HepG2 (cell line): ENCODE measurements around the gene DSEL. TPM values are rescaled to one million over a fixed set of nuclear protein-coding genes. Genes with fewer than 3 reads are reported as not detected.

Source experiments
- ATAC-seq: fragments of 200-7000 bp; cut with Tn5 transposase; 3 replicates; pipeline ENCODE4 v1.9.1; 2020; ENCODE audit warnings: mild to moderate bottlenecking, moderate library complexity
- BruUV-seq: library from RNA; stranded (reverse); fragments of 400-500 nt; replicated peaks from 2 replicates; lab custom pipeline; 2021; lab: Mats Ljungman, UMichigan
- CTCF ChIA-PET: fragments of 300-600 bp; formaldehyde crosslinking; extraction: SDS; loops from one replicate; lab custom pipeline; 2021; ENCODE audit warnings: low total read pairs, inconsistent platforms, low intra/inter-chr PET ratio; lab: Yijun Ruan, JAX
- POLR2A ChIA-PET: fragments of 350-600 bp; sonication (Branson Sonifier 250); formaldehyde crosslinking; loops from one replicate; lab custom pipeline; 2020; ENCODE audit warnings: antibody characterized with exemption, inconsistent platforms; lab: Yijun Ruan, JAX
- DNase-seq: peaks from one replicate; pipeline ENCODE4 v3.0.0-alpha.2; 2015; ENCODE audit warnings: low spot score
- FAIRE-seq: peaks from 3 replicates; lab custom pipeline; 2011; peaks lifted over from hg19 to GRCh38; lab: Jason Lieb, UNC
- H2AFZ ChIP-seq: one replicate; pipeline ENCODE4 v1.6.1; 2011; ENCODE audit warnings: low read length, inconsistent platforms
- H3K27ac ChIP-seq: fragments of 300-600 bp; 3 replicates; pipeline ENCODE4 v1.8.0; 2011; ENCODE audit warnings: mixed run types, mild to moderate bottlenecking, mixed read lengths, low read length, inconsistent platforms; ENCODE audit not compliant: insufficient read depth; ENCODE audit errors: extremely low read length
- H3K27me3 ChIP-seq, 2 experiments: fragments of 200-600 bp in 1 of 2; 2 replicates in 1 of 2; 3 replicates in 1 of 2; pipeline versions ENCODE4 v1.6.0 to v1.8.0; 2011; ENCODE audit warnings: low read length in 2 of 2, mild to moderate bottlenecking in 2 of 2, moderate library complexity in 2 of 2, inconsistent platforms in 1 of 2; ENCODE audit not compliant: insufficient read depth in 2 of 2, control insufficient read depth in 1 of 2
- H3K36me3 ChIP-seq, 2 experiments: fragments of 200-600 bp in 1 of 2; replicated peaks in 1 of 2; 2 replicates in 1 of 2; 3 replicates in 1 of 2; pipeline versions ENCODE4 v1.5.1 to v1.8.0; 2011; ENCODE audit warnings: low read length in 2 of 2, inconsistent platforms in 1 of 2; ENCODE audit not compliant: insufficient read depth in 2 of 2, control insufficient read depth in 1 of 2
- H3K4me1 ChIP-seq: 2 replicates; pipeline ENCODE4 v1.5.1; 2012; ENCODE audit warnings: low read length, inconsistent platforms; ENCODE audit not compliant: insufficient read depth
- H3K4me2 ChIP-seq: 2 replicates; pipeline ENCODE4 v1.6.0; 2011; ENCODE audit warnings: low read depth, low read length, inconsistent platforms
- H3K4me3 ChIP-seq, 3 experiments: fragments of 200-600 bp in 1 of 3; sonication (generic), shearing (Covaris generic) in 1 of 3; replicated peaks in 1 of 3; 2 replicates each; pipeline ENCODE4 v1.5.1; 2011 to 2016; ENCODE audit warnings: low read length in 3 of 3, inconsistent platforms in 2 of 3, low read depth in 2 of 3, mild to moderate bottlenecking in 2 of 3, control low read depth in 1 of 3, mixed read lengths in 1 of 3; ENCODE audit not compliant: insufficient read depth in 1 of 3
- H3K79me2 ChIP-seq: one replicate; pipeline ENCODE4 v1.6.1; 2011; ENCODE audit warnings: low read length, inconsistent platforms; ENCODE audit not compliant: insufficient read depth
- H3K9ac ChIP-seq: 2 replicates; pipeline ENCODE4 v1.6.0; 2011; ENCODE audit warnings: mild to moderate bottlenecking, low read depth, low read length, inconsistent platforms; ENCODE audit not compliant: insufficient read depth
- H3K9me3 ChIP-seq: 2 replicates; pipeline ENCODE4 v1.5.1; 2012; ENCODE audit warnings: mild to moderate bottlenecking, low read length
- H4K20me1 ChIP-seq: 2 replicates; pipeline ENCODE4 v1.6.0; 2011; ENCODE audit warnings: inconsistent platforms, mild to moderate bottlenecking, low read length, moderate library complexity; ENCODE audit not compliant: insufficient read depth
- BCLAF1 ChIP-seq: fragments of 450-650 bp; IDR thresholded peaks from 2 replicates; pipeline ENCODE4 v1.6.1; 2017; ENCODE audit warnings: mild to moderate bottlenecking
- EP300 ChIP-seq, 3 experiments: sonication (generic) in 1 of 3; formaldehyde crosslinking in 1 of 3; IDR thresholded peaks; 2 replicates each; pipeline versions ENCODE4 v1.5.1 to v1.6.1; 2011 to 2020; ENCODE audit warnings: low read depth in 2 of 3, low read length in 2 of 3, borderline replicate concordance in 1 of 3, improper control_type of control experiment in 1 of 3, mild to moderate bottlenecking in 1 of 3, missing genetic modification reagents in 1 of 3, moderate library complexity in 1 of 3
- HES4 ChIP-seq: sonication (generic); formaldehyde crosslinking; IDR thresholded peaks from 2 replicates; pipeline ENCODE4 v1.9.0; 2021; ENCODE audit warnings: mild to moderate bottlenecking, missing genetic modification reagents, borderline replicate concordance
- PAX8 ChIP-seq: sonication (generic); formaldehyde crosslinking; IDR thresholded peaks from 2 replicates; pipeline ENCODE4 v1.8.0; 2022; ENCODE audit warnings: mild to moderate bottlenecking, missing genetic modification reagents, borderline replicate concordance
- SMAD1 ChIP-seq: sonication (generic); formaldehyde crosslinking; IDR thresholded peaks from 2 replicates; pipeline ENCODE4 v1.4.0; 2020; ENCODE audit warnings: missing genetic modification reagents, low read depth, mild to moderate bottlenecking, borderline replicate concordance
- TBX2 ChIP-seq: sonication (generic); formaldehyde crosslinking; IDR thresholded peaks from 2 replicates; pipeline ENCODE4 v1.5.0; 2020; ENCODE audit warnings: missing genetic modification reagents, mild to moderate bottlenecking, borderline replicate concordance
- ZBTB2 ChIP-seq: sonication (generic); formaldehyde crosslinking; IDR thresholded peaks from 2 replicates; pipeline ENCODE4 v1.8.0; 2022; ENCODE audit warnings: low read depth, missing genetic modification reagents
- ZBTB20 ChIP-seq: sonication (generic); formaldehyde crosslinking; IDR thresholded peaks from 2 replicates; pipeline ENCODE4 v1.8.1; 2023; ENCODE audit warnings: missing genetic modification reagents, low read depth, mild to moderate bottlenecking, borderline replicate concordance
- ZBTB21 ChIP-seq: sonication (generic); formaldehyde crosslinking; IDR thresholded peaks from 2 replicates; pipeline ENCODE4 v1.4.0; 2020; ENCODE audit warnings: missing genetic modification reagents
- ZBTB7A ChIP-seq: sonication (generic); formaldehyde crosslinking; IDR thresholded peaks from 2 replicates; pipeline ENCODE4 v1.8.0; 2022; ENCODE audit warnings: mild to moderate bottlenecking, missing genetic modification reagents
- ZNF598 ChIP-seq: sonication (generic); formaldehyde crosslinking; IDR thresholded peaks from 2 replicates; pipeline ENCODE4 v1.5.1; 2020; ENCODE audit warnings: mild to moderate bottlenecking, missing genetic modification reagents, borderline replicate concordance
- ZNF749 ChIP-seq: sonication (generic); formaldehyde crosslinking; IDR thresholded peaks from 2 replicates; pipeline ENCODE4 v1.8.0; 2022; ENCODE audit warnings: mild to moderate bottlenecking, missing genetic modification reagents, moderate library complexity, borderline replicate concordance
- WGBS: methylation state at CpG from one replicate; pipeline ENCODE4 v1.1.6; 2017; ENCODE audit warnings: low lambda C conversion rate; 5-methylcytosine and 5-hydroxymethylcytosine counted together
- in situ Hi-C: cut with HindIII; loops from 2 replicates; pipeline ENCODE4 v1.10.0; 2017; ENCODE audit warnings: low pct_unique_long_range_greater_than_20kb; ENCODE audit not compliant: extremely low pct_ligation_motif_present
- intact Hi-C: fragments of 100-400 bp; cut with micrococcal nuclease; formaldehyde crosslinking; loops from one replicate; pipeline ENCODE4 v1.10.0; 2022; ENCODE audit not compliant: unreplicated experiment
- polyA plus RNA-seq, 8 experiments: library from polyadenylated mRNA; depleted of rRNA in 3 of 8; stranded (reverse) in 7 of 8; unstranded in 1 of 8; fragments of >200 nt; fragmentation: Illumina TruSeq in 4 of 8; extraction: Trizol in 4 of 8; gene quantifications; 2 replicates each; pipeline versions ENCODE4 v1.2.1 to v1.2.3, GENCODE V29; 2011 to 2016; ENCODE audit warnings: low read depth in 4 of 8, missing spikeins in 1 of 8, mixed read lengths in 1 of 8; ENCODE audit not compliant: insufficient read depth in 1 of 8
- total RNA-seq, 5 experiments: library from RNA; depleted of rRNA; stranded (reverse); fragments of >200 nt; fragmentation: Illumina TruSeq; extraction: Trizol; gene quantifications; 2 replicates each; pipeline ENCODE4 v1.2.3, GENCODE V29; 2016; ENCODE audit warnings: low read depth in 1 of 5
- TF ChIP-seq, protein P1 (sequence below): sonication (generic); formaldehyde crosslinking; conservative IDR thresholded peaks from 2 replicates; pipeline ENCODE4 v1.8.0; 2022; ENCODE audit warnings: mild to moderate bottlenecking, moderate library complexity, missing genetic modification reagents
- TF ChIP-seq, protein P2 (sequence below): sonication (generic); formaldehyde crosslinking; conservative IDR thresholded peaks from 2 replicates; pipeline ENCODE4 v1.5.0; 2020; ENCODE audit warnings: missing genetic modification reagents
- TF ChIP-seq, protein P3 (sequence below): sonication (generic); formaldehyde crosslinking; IDR thresholded peaks from 2 replicates; pipeline ENCODE4 v1.4.0; 2020; ENCODE audit warnings: mild to moderate bottlenecking, missing genetic modification reagents

The DSEL gene
- total and polyA plus RNA-seq, 2 of the 13 experiments (the other 11 are each of a cell fraction or from before 2014, with no cell fraction given) = 0.07 to 0.11 TPM

DNA sequence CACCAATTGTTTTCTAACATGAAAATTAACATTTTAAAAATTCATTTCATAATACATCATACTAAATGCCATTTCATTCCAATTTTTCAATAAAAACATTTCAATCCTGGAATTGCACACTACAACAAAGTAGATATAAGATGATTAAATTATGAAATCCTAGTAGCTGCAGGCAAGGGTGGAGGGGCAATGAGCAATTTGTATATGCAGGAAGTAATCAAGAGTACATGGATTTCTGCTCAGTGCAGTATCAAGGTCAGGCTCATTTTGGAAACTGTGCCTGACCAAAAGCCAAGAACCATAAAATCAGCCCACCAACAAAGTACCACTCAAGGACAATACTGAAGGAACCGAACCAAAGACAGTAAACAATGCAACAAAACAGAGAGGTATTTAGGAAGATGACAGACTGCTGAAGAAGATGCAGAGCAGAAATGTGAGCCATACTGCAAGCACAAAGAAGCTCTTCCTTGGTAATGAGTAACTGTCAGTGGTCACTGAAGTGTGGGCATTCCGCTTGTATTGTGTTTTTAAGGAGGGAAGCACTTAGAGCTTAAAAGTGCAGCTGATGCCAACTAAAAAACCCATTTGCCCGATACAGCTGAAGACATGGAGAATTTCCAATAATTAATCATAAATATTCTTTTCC lies 34.5 kb upstream of the DSEL start:
- CTCF ChIA-PET = no interaction called here
- H3K27me3 ChIP-seq = no peaks in the 10 kb centered on the region
- H3K9ac ChIP-seq = no peak overlapping the region
- no peak for DNase-seq
- H3K36me3 ChIP-seq = no peaks in the 10 kb centered on the region
- H3K4me1 ChIP-seq = no peaks in the 10 kb centered on the region
- H4K20me1 ChIP-seq = no peaks in the 10 kb centered on the region
- ATAC-seq = no peak
- FAIRE-seq = no peak
- no peak overlapping the region for H2AFZ ChIP-seq
- POLR2A ChIA-PET = no interaction called here
- in situ Hi-C loops (no loop called here), intact Hi-C loops (no loop called here)
- BruUV-seq = no TSS peak
- no peak overlapping the region for H3K4me3 ChIP-seq
- H3K9me3 ChIP-seq = no peaks in the 10 kb centered on the region
- H3K4me2 ChIP-seq = no peak overlapping the region
- WGBS = 17% methylated on average over 3 of the region's 3 CpGs
- H3K79me2 ChIP-seq = no peaks in the 10 kb centered on the region
- H3K27ac ChIP-seq = no peak overlapping the region
- TF ChIP-seq SMAD1 (no peak), ZBTB2 (no peak), ZNF598 (no peak), ZBTB7A (CRISPR knock-in tag) (no peak), ZNF749 (CRISPR knock-in tag) (no peak), BCLAF1 (no peak), ZBTB20 (no peak), HES4 (CRISPR knock-in tag) (no peak), EP300 (IDR thresholded peaks at IDR 0.05; ENCODE audit: low read depth in 2 of 2, low read length in 2 of 2) (no peak), EP300 (CRISPR knock-in tag; IDR thresholded peaks at IDR 0.05; ENCODE audit: borderline replicate concordance) (no peak), PAX8 (CRISPR knock-in tag) (no peak), TBX2 (CRISPR knock-in tag) (no peak), ZBTB21 (CRISPR knock-in tag) (no peak)
- TF ChIP-seq, protein P1, sequence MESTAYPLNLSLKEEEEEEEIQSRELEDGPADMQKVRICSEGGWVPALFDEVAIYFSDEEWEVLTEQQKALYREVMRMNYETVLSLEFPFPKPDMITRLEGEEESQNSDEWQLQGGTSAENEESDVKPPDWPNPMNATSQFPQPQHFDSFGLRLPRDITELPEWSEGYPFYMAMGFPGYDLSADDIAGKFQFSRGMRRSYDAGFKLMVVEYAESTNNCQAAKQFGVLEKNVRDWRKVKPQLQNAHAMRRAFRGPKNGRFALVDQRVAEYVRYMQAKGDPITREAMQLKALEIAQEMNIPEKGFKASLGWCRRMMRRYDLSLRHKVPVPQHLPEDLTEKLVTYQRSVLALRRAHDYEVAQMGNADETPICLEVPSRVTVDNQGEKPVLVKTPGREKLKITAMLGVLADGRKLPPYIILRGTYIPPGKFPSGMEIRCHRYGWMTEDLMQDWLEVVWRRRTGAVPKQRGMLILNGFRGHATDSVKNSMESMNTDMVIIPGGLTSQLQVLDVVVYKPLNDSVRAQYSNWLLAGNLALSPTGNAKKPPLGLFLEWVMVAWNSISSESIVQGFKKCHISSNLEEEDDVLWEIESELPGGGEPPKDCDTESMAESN (CRISPR knock-in tag) = no peak
- TF ChIP-seq, protein P2, sequence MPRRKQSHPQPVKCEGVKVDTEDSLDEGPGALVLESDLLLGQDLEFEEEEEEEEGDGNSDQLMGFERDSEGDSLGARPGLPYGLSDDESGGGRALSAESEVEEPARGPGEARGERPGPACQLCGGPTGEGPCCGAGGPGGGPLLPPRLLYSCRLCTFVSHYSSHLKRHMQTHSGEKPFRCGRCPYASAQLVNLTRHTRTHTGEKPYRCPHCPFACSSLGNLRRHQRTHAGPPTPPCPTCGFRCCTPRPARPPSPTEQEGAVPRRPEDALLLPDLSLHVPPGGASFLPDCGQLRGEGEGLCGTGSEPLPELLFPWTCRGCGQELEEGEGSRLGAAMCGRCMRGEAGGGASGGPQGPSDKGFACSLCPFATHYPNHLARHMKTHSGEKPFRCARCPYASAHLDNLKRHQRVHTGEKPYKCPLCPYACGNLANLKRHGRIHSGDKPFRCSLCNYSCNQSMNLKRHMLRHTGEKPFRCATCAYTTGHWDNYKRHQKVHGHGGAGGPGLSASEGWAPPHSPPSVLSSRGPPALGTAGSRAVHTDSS = no peak
- TF ChIP-seq, protein P3, sequence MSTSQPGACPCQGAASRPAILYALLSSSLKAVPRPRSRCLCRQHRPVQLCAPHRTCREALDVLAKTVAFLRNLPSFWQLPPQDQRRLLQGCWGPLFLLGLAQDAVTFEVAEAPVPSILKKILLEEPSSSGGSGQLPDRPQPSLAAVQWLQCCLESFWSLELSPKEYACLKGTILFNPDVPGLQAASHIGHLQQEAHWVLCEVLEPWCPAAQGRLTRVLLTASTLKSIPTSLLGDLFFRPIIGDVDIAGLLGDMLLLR = no peak
